Prostate gland (tissue), 2 donors: ENCODE results near the gene SUPT20HL1.

Experiments used
- POLR2A ChIP-seq: fragments of 450-650 bp; IDR thresholded peaks from one replicate; pipeline ENCODE4 v1.6.1; 2016; ENCODE audit warnings: antibody characterized with exemption, mild to moderate bottlenecking
- POLR2AphosphoS5 ChIP-seq: sonication (generic); formaldehyde crosslinking; IDR thresholded peaks from one replicate; pipeline ENCODE4 v1.6.1; 2017; ENCODE audit warnings: antibody characterized with exemption
- TF ChIP-seq, protein P1 (sequence below), 4 experiments: fragments of 200-600 bp in 2 of 4; fragments of 450-650 bp in 2 of 4; sonication (generic) in 2 of 4; IDR thresholded peaks; 1 replicate in 3 of 4; 2 replicates in 1 of 4; pipeline ENCODE4 v1.5.1; 2016 to 2019; ENCODE audit warnings: antibody characterized with exemption in 4 of 4, mild to moderate bottlenecking in 2 of 4, moderate library complexity in 2 of 4

DNA sequence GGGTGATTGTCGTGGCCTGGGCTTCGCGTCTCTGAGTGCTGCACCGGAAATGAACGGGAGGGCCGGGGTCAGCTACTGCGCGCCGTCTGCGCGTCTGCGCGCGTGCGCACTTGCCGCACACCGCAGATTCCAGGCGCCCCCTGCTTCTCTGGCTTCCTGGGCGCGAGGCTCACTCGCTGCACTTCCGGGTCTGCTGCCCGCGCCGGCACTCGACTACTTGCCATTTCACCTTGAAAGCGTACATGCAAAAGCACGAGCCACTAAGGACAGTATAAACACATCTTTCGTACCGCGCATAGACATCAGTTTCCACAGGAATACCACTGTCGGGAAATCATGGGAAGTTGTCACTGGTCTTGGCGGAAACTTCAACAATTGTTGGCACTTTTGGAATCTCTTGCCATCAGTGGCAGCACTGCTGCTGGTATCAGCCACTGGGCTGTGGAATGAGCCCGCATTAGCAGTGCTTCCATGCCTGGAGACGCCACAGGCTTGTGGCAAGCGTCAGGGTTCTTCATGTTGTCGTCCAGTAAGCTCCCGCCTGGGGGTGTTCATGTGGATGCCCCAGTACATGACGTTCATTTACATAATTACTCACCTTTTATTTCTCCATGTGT, 46.3 kb upstream of the SUPT20HL1 start, which contains the start of gene SUPT20HL2:
- TF ChIP-seq, protein P1, sequence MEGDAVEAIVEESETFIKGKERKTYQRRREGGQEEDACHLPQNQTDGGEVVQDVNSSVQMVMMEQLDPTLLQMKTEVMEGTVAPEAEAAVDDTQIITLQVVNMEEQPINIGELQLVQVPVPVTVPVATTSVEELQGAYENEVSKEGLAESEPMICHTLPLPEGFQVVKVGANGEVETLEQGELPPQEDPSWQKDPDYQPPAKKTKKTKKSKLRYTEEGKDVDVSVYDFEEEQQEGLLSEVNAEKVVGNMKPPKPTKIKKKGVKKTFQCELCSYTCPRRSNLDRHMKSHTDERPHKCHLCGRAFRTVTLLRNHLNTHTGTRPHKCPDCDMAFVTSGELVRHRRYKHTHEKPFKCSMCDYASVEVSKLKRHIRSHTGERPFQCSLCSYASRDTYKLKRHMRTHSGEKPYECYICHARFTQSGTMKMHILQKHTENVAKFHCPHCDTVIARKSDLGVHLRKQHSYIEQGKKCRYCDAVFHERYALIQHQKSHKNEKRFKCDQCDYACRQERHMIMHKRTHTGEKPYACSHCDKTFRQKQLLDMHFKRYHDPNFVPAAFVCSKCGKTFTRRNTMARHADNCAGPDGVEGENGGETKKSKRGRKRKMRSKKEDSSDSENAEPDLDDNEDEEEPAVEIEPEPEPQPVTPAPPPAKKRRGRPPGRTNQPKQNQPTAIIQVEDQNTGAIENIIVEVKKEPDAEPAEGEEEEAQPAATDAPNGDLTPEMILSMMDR (IDR thresholded peaks at IDR 0.05): no peak
- TF ChIP-seq POLR2A: no peak
- no peak for TF ChIP-seq POLR2AphosphoS5
